Embryonic facial prominence (tissue), 1 donor: ENCODE data around the gene ARMC9.

ENCODE experiments used
- DNase-seq: peaks from one replicate; pipeline ENCODE4 v3.0.0-alpha.2; 2016; ENCODE audit errors: extremely low spot score

The ARMC9 gene

GRCh38 chr2:231415029-231415428 is 216.6 kb downstream of the ARMC9 start:
- DNase-seq = no peak

- DNase-seq = no peak
These were observed 220.6 kb downstream of the ARMC9 start for GRCh38 chr2:231418820-231419640.

GRCh38 chr2:231421051-231421580 is 222.7 kb downstream of the ARMC9 start:
- DNase-seq = no peak

- no peak for DNase-seq
These were observed 223.6 kb downstream of the ARMC9 start for GRCh38 chr2:231422056-231422455.

GRCh38 chr2:231423176-231423575 is 224.7 kb downstream of the ARMC9 start:
- no peak for DNase-seq
